HG03196 (cell line): Measurements from ENCODE around the gene UBE2L3.
"Not testable (repeated sequence)": the region's sequence is repeated elsewhere in the genome, so short reads cannot be mapped to it uniquely, and the experiment has no call there.

Source experiments
- ATAC-seq: cut with Tn5 transposase; IDR thresholded peaks from one replicate; pipeline ENCODE4 v1.9.1; 2021; ENCODE audit not compliant: unreplicated experiment

Gene UBE2L3

GRCh38 chr22:21642584-21643448 lies 75.3 kb downstream of the UBE2L3 start:
- ATAC-seq, result no peak

- no peak for ATAC-seq
Measured at GRCh38 chr22:21643533-21644357, 76.2 kb downstream of the UBE2L3 start.

GRCh38 chr22:21645513-21645912 lies 78.0 kb downstream of the UBE2L3 start:
- ATAC-seq, result not testable (repeated sequence)

- no peak for ATAC-seq
Measured at GRCh38 chr22:21646608-21647590, 79.4 kb downstream of the UBE2L3 start.

- ATAC-seq, result no peak
Measured at GRCh38 chr22:21650280-21650679, 82.8 kb downstream of the UBE2L3 start.

GRCh38 chr22:21650823-21651520 lies 83.5 kb downstream of the UBE2L3 start:
- ATAC-seq, result no peak

GRCh38 chr22:21651521-21652009 lies 84.1 kb downstream of the UBE2L3 start:
- peak; percentile 26 for ATAC-seq

- peak; percentile 76 for ATAC-seq
Measured at GRCh38 chr22:21652010-21652546, 84.6 kb downstream of the UBE2L3 start.

- ATAC-seq, result peak; percentile 1
Measured at GRCh38 chr22:21652547-21653545, 85.3 kb downstream of the UBE2L3 start.

- ATAC-seq, result no peak
Measured at GRCh38 chr22:21657020-21657359, 89.5 kb downstream of the UBE2L3 start.

GRCh38 chr22:21657360-21658032 lies 90.0 kb downstream of the UBE2L3 start:
- peak; percentile 60 for ATAC-seq

GRCh38 chr22:21659864-21660525 lies 92.5 kb downstream of the UBE2L3 start:
- no peak for ATAC-seq

GRCh38 chr22:21660904-21661303 lies 93.4 kb downstream of the UBE2L3 start:
- no peak for ATAC-seq

GRCh38 chr22:21661991-21662390 lies 94.5 kb downstream of the UBE2L3 start:
- ATAC-seq, result no peak

- no peak for ATAC-seq
Measured at GRCh38 chr22:21663738-21664137, 96.2 kb downstream of the UBE2L3 start.

- ATAC-seq, result no peak
Measured at GRCh38 chr22:21665047-21665851, 97.7 kb downstream of the UBE2L3 start.

- ATAC-seq, result no peak
Measured at GRCh38 chr22:21666786-21667185, 99.3 kb downstream of the UBE2L3 start.
